Endodermal cell (in vitro differentiated cells): ENCODE measurements around the gene MRM1. TPM values are rescaled to one million over a fixed set of nuclear protein-coding genes. Genes with fewer than 3 reads are reported as not detected.
A peak's percentile ranks its signal among the peaks of the same experiment; 100 is the strongest.

ENCODE experiments used
- DNase-seq: peaks from one replicate; pipeline ENCODE4 v3.0.0-alpha.2; 2017
- H3K27ac ChIP-seq: 2 replicates; pipeline ENCODE4 v1.5.1; 2013; ENCODE audit warnings: mild to moderate bottlenecking, low read depth, low read length, moderate library complexity
- H3K27me3 ChIP-seq: 2 replicates; pipeline ENCODE4 v1.6.1; 2013; ENCODE audit warnings: mild to moderate bottlenecking, low read length, moderate library complexity; ENCODE audit not compliant: insufficient read depth, control insufficient read depth, poor library complexity, severe bottlenecking
- H3K36me3 ChIP-seq: 2 replicates; pipeline ENCODE4 v1.7.0; 2013; ENCODE audit warnings: mild to moderate bottlenecking, low read length, moderate library complexity; ENCODE audit not compliant: control insufficient read depth, insufficient read depth
- H3K4me1 ChIP-seq: one replicate; pipeline ENCODE4 v1.7.0; 2013; ENCODE audit warnings: low read length; ENCODE audit not compliant: control insufficient read depth, insufficient read depth
- H3K4me3 ChIP-seq: 2 replicates; pipeline ENCODE4 v1.5.1; 2013; ENCODE audit warnings: mild to moderate bottlenecking, low read length, moderate library complexity
- H3K9ac ChIP-seq: 2 replicates; pipeline ENCODE4 v1.6.1; 2013; ENCODE audit warnings: mild to moderate bottlenecking, low read length, moderate library complexity; ENCODE audit not compliant: poor library complexity, severe bottlenecking; ENCODE audit errors: extremely low read depth
- H3K9me3 ChIP-seq: 2 replicates; pipeline ENCODE4 v1.6.1; 2013; ENCODE audit warnings: mild to moderate bottlenecking, low read length, moderate library complexity; ENCODE audit not compliant: control insufficient read depth
- H3K27ac Mint-ChIP-seq: 2 replicates; pipeline ENCODE4 v1.8.0; 2020; ENCODE audit warnings: mixed read lengths
- H3K27me3 Mint-ChIP-seq: 2 replicates; pipeline ENCODE4 v1.8.0; 2021; ENCODE audit warnings: mild to moderate bottlenecking, mixed read lengths; ENCODE audit not compliant: insufficient read depth
- H3K36me3 Mint-ChIP-seq: 2 replicates; pipeline ENCODE4 v1.8.0; 2020; ENCODE audit warnings: low read depth, mixed read lengths
- H3K4me1 Mint-ChIP-seq: 2 replicates; pipeline ENCODE4 v1.8.0; 2020; ENCODE audit warnings: mixed read lengths
- H3K4me3 Mint-ChIP-seq: 2 replicates; pipeline ENCODE4 v1.8.0; 2020; ENCODE audit warnings: mild to moderate bottlenecking, moderate library complexity, mixed read lengths
- H3K9me3 Mint-ChIP-seq: 2 replicates; pipeline ENCODE4 v1.8.0; 2020; ENCODE audit warnings: mild to moderate bottlenecking, mixed read lengths
- CTCF ChIP-seq: fragments of 200-600 bp; sonication (generic); conservative IDR thresholded peaks from 2 replicates; pipeline ENCODE4 v1.5.0; 2021; ENCODE audit warnings: antibody characterized with exemption, mild to moderate bottlenecking
- WGBS, 2 experiments: methylation state at CpG; one replicate each; pipeline versions ENCODE4 v1.1.5 to v1.1.7; 2013; ENCODE audit warnings: missing lambda C conversion rate in 2 of 2, mixed read lengths in 1 of 2; ENCODE audit not compliant: insufficient coverage in 1 of 2, insufficient read length in 1 of 2; 5-methylcytosine and 5-hydroxymethylcytosine counted together
- total RNA-seq, 2 donors: library from RNA; stranded (reverse); fragmentation: NEBNext Ultra II Directional in 1 of 2; extraction: Animal tissue kit (Norgen Biotek cat#: 25700) in 1 of 2; gene quantifications; 2 replicates in 1 of 2; 3 replicates in 1 of 2; pipeline ENCODE4 v1.2.1, GENCODE V29; 2021

The MRM1 gene
- total RNA-seq, 2 donors from 2014 or later: 10.7 to 11.4 TPM

- H3K36me3 Mint-ChIP-seq: peaks cover 19% of the 10 kb centered on the region
- Histone ChIP-seq H3K4me3 (no peak overlapping the region), H3K9me3 (peaks cover 5% of the 10 kb centered on the region), H3K9ac (no peak overlapping the region), H3K27me3 (no peaks in the 10 kb centered on the region), H3K27ac (no peak overlapping the region), H3K4me1 (peaks cover 17% of the 10 kb centered on the region), H3K36me3 (no peaks in the 10 kb centered on the region)
- no peaks in the 10 kb centered on the region for H3K9me3 Mint-ChIP-seq
- TF ChIP-seq CTCF: no peak
- H3K4me1 Mint-ChIP-seq: peaks cover 54% of the 10 kb centered on the region
- no peak overlapping the region for H3K4me3 Mint-ChIP-seq
- H3K27me3 Mint-ChIP-seq: peaks cover 11% of the 10 kb centered on the region
- H3K27ac Mint-ChIP-seq: no peak overlapping the region
- 83 to 88% methylated on average over 7 to 9 of the region's 9 CpGs for WGBS, 2 experiments
- DNase-seq: no peak
Observed at GRCh38 chr17:36611345-36612072, 10.1 kb downstream of the MRM1 start.

GRCh38 chr17:36612323-36612722 is 10.9 kb downstream of the MRM1 start:
- Histone ChIP-seq H3K36me3 (no peaks in the 10 kb centered on the region), H3K9ac (no peak overlapping the region), H3K27ac (no peak overlapping the region), H3K9me3 (peaks cover 5% of the 10 kb centered on the region), H3K4me1 (peaks cover 17% of the 10 kb centered on the region), H3K27me3 (no peaks in the 10 kb centered on the region), H3K4me3 (no peak overlapping the region)
- peaks cover 12% of the 10 kb centered on the region for H3K27me3 Mint-ChIP-seq
- H3K4me3 Mint-ChIP-seq: no peak overlapping the region
- H3K36me3 Mint-ChIP-seq: peaks cover 19% of the 10 kb centered on the region
- peak overlapping the region; percentile 96 for H3K27ac Mint-ChIP-seq
- no peak for DNase-seq
- H3K4me1 Mint-ChIP-seq: peaks cover 54% of the 10 kb centered on the region
- WGBS, 2 experiments: 88% methylated on average over 3 of the region's 3 CpGs; no CpG with 5 or more reads in 1 of the 2 experiments
- no peaks in the 10 kb centered on the region for H3K9me3 Mint-ChIP-seq
- peak; percentile 28 for TF ChIP-seq CTCF

GRCh38 chr17:36613155-36613554 is 11.8 kb downstream of the MRM1 start:
- Histone ChIP-seq H3K4me3 (no peak overlapping the region), H3K27me3 (no peaks in the 10 kb centered on the region), H3K9me3 (peaks cover 5% of the 10 kb centered on the region), H3K4me1 (peaks cover 17% of the 10 kb centered on the region), H3K27ac (no peak overlapping the region), H3K36me3 (no peaks in the 10 kb centered on the region), H3K9ac (peak overlapping the region; percentile 31)
- Mint-ChIP-seq H3K36me3 (peaks cover 14% of the 10 kb centered on the region), H3K27ac (peak overlapping the region; percentile 96), H3K9me3 (no peaks in the 10 kb centered on the region), H3K27me3 (peaks cover 18% of the 10 kb centered on the region), H3K4me3 (peak overlapping the region; percentile 36), H3K4me1 (peaks cover 57% of the 10 kb centered on the region)
- TF ChIP-seq CTCF: no peak
- WGBS, 2 experiments: 19% methylated on average over 4 of the region's 4 CpGs; no CpG with 5 or more reads in 1 of the 2 experiments
- DNase-seq: peak; percentile 84
